H9 (cell line): ENCODE data around the gene JARID2. TPM values are rescaled to one million over a fixed set of nuclear protein-coding genes. Genes with fewer than 3 reads are reported as not detected.

Experiments used
- DNase-seq: peaks from one replicate; pipeline ENCODE4 v3.0.0-alpha.2; 2017
- H2AFZ ChIP-seq: one replicate; pipeline ENCODE4 v1.6.1; 2013; ENCODE audit warnings: mild to moderate bottlenecking, low read length, control low read depth, moderate library complexity
- H2AK5ac ChIP-seq: 2 replicates; pipeline ENCODE4 v1.6.1; 2013; ENCODE audit warnings: low read length, control low read depth, mixed read lengths; ENCODE audit not compliant: insufficient read length
- H2BK120ac ChIP-seq: one replicate; pipeline ENCODE4 v1.6.1; 2013; ENCODE audit warnings: low read depth, mild to moderate bottlenecking, low read length, control low read depth, inconsistent platforms; ENCODE audit not compliant: poor library complexity, severe bottlenecking
- H2BK12ac ChIP-seq: 2 replicates; pipeline ENCODE4 v1.6.1; 2013; ENCODE audit warnings: low read length, control low read depth, mixed read lengths, low read depth; ENCODE audit not compliant: insufficient read length
- H2BK15ac ChIP-seq: 2 replicates; pipeline ENCODE4 v1.6.1; 2013; ENCODE audit warnings: low read depth, low read length, control low read depth
- H2BK20ac ChIP-seq: one replicate; pipeline ENCODE4 v1.6.1; 2013; ENCODE audit warnings: low read depth, mild to moderate bottlenecking, low read length, control low read depth, inconsistent platforms; ENCODE audit not compliant: poor library complexity, severe bottlenecking
- H2BK5ac ChIP-seq: 2 replicates; pipeline ENCODE4 v1.6.1; 2013; ENCODE audit warnings: low read length, control low read depth, mixed read lengths; ENCODE audit not compliant: insufficient read length
- H3K14ac ChIP-seq: 2 replicates; pipeline ENCODE4 v1.6.1; 2013; ENCODE audit warnings: low read length, control low read depth; ENCODE audit not compliant: insufficient read depth
- H3K18ac ChIP-seq: 2 replicates; pipeline ENCODE4 v1.6.1; 2013; ENCODE audit warnings: low read depth, mild to moderate bottlenecking, mixed read lengths, low read length, control low read depth; ENCODE audit not compliant: insufficient read length
- H3K23ac ChIP-seq: 2 replicates; pipeline ENCODE4 v1.6.1; 2013; ENCODE audit warnings: low read length, control low read depth, mixed read lengths, low read depth; ENCODE audit not compliant: insufficient read length
- H3K23me2 ChIP-seq: 2 replicates; pipeline ENCODE4 v1.6.1; 2013; ENCODE audit warnings: low read depth, mild to moderate bottlenecking, mixed read lengths, low read length, control low read depth; ENCODE audit not compliant: insufficient read length, poor library complexity, severe bottlenecking
- H3K27ac ChIP-seq: 2 replicates; pipeline ENCODE4 v1.5.1; 2013; ENCODE audit warnings: low read length, control low read depth, mixed read lengths, low read depth; ENCODE audit not compliant: insufficient read length
- H3K27me3 ChIP-seq: 2 replicates; pipeline ENCODE4 v1.6.1; 2013; ENCODE audit warnings: low read length, control low read depth, inconsistent platforms; ENCODE audit not compliant: insufficient read depth
- H3K4ac ChIP-seq: 2 replicates; pipeline ENCODE4 v1.6.1; 2013; ENCODE audit warnings: low read depth, mild to moderate bottlenecking, control low read depth, inconsistent platforms, low read length, moderate library complexity
- H3K4me1 ChIP-seq: 2 replicates; pipeline ENCODE4 v1.6.1; 2013; ENCODE audit warnings: low read length, control low read depth, inconsistent platforms; ENCODE audit not compliant: insufficient read depth
- H3K4me2 ChIP-seq: 2 replicates; pipeline ENCODE4 v1.6.1; 2013; ENCODE audit warnings: low read length, control low read depth, mixed read lengths; ENCODE audit not compliant: insufficient read length, insufficient read depth
- H3K56ac ChIP-seq: 2 replicates; pipeline ENCODE4 v1.6.1; 2013; ENCODE audit warnings: low read depth, mild to moderate bottlenecking, mixed read lengths, low read length, control low read depth; ENCODE audit not compliant: insufficient read length
- H3K79me1 ChIP-seq: 2 replicates; pipeline ENCODE4 v1.6.1; 2013; ENCODE audit warnings: low read depth, mild to moderate bottlenecking, moderate library complexity, low read length, control low read depth, inconsistent platforms; ENCODE audit not compliant: insufficient read depth, poor library complexity, severe bottlenecking
- H3K79me2 ChIP-seq: 2 replicates; pipeline ENCODE4 v1.6.1; 2013; ENCODE audit warnings: low read length, control low read depth, inconsistent platforms; ENCODE audit not compliant: insufficient read depth
- H3K9ac ChIP-seq: 2 replicates; pipeline ENCODE4 v1.6.1; 2013; ENCODE audit warnings: low read length, control low read depth, mixed read lengths; ENCODE audit not compliant: insufficient read length; ENCODE audit errors: extremely low read depth
- H3K9me3 ChIP-seq: one replicate; pipeline ENCODE4 v1.6.1; 2013; ENCODE audit warnings: low read depth, low read length, inconsistent platforms; ENCODE audit not compliant: control insufficient read depth
- H3T11ph ChIP-seq: one replicate; pipeline ENCODE4 v1.6.1; 2013; ENCODE audit warnings: mild to moderate bottlenecking, low read length, control low read depth, inconsistent platforms
- H4K20me1 ChIP-seq: one replicate; pipeline ENCODE4 v1.6.1; 2013; ENCODE audit not compliant: control insufficient read depth, insufficient read length, insufficient read depth
- H4K5ac ChIP-seq: 2 replicates; pipeline ENCODE4 v1.6.1; 2013; ENCODE audit warnings: low read depth, mild to moderate bottlenecking, mixed read lengths, low read length, control low read depth; ENCODE audit not compliant: insufficient read length
- H4K8ac ChIP-seq: replicated peaks from 2 replicates; pipeline ENCODE4 v1.6.1; 2013; ENCODE audit warnings: low read length, control low read depth, mixed read lengths, low read depth; ENCODE audit not compliant: insufficient read length
- H4K91ac ChIP-seq: 2 replicates; pipeline ENCODE4 v1.6.1; 2013; ENCODE audit warnings: low read depth, mild to moderate bottlenecking, moderate library complexity, mixed read lengths, low read length, control low read depth; ENCODE audit not compliant: insufficient read length
- H3K27ac Mint-ChIP-seq, 3 experiments: 2 replicates in 2 of 3; 3 replicates in 1 of 3; pipeline ENCODE4 v1.8.0; 2020 to 2021; ENCODE audit warnings: mixed read lengths in 3 of 3, mild to moderate bottlenecking in 1 of 3, moderate library complexity in 1 of 3
- H3K27me3 Mint-ChIP-seq: 2 replicates; pipeline ENCODE4 v1.8.0; 2021; ENCODE audit warnings: low read depth, mild to moderate bottlenecking, moderate library complexity, mixed read lengths
- H3K36me3 Mint-ChIP-seq, 3 experiments: 2 replicates in 2 of 3; 3 replicates in 1 of 3; pipeline ENCODE4 v1.8.0; 2020 to 2021; ENCODE audit warnings: low read depth in 3 of 3, mixed read lengths in 3 of 3; ENCODE audit not compliant: insufficient read depth in 1 of 3
- H3K4me1 Mint-ChIP-seq, 2 experiments: 2 replicates each; pipeline ENCODE4 v1.8.0; 2020; ENCODE audit warnings: mixed read lengths in 2 of 2
- H3K4me3 Mint-ChIP-seq, 2 experiments: 2 replicates in 1 of 2; 3 replicates in 1 of 2; pipeline ENCODE4 v1.8.0; 2020 to 2021; ENCODE audit warnings: mild to moderate bottlenecking in 2 of 2, mixed read lengths in 2 of 2, moderate library complexity in 1 of 2
- H3K9me3 Mint-ChIP-seq, 2 experiments: 2 replicates in 1 of 2; 3 replicates in 1 of 2; pipeline ENCODE4 v1.8.0; 2020; ENCODE audit warnings: mild to moderate bottlenecking in 2 of 2, mixed read lengths in 2 of 2, moderate library complexity in 1 of 2
- CTCF ChIP-seq: fragments of 200-600 bp; sonication (generic); conservative IDR thresholded peaks from 3 replicates; pipeline ENCODE4 v1.8.0; 2021; ENCODE audit warnings: antibody characterized with exemption, mild to moderate bottlenecking
- WGBS: extraction: QIAGEN DNeasy Blood & Tissue Kit; methylation state at CpG from one replicate; pipeline ENCODE4 v1.1.7; 2013; ENCODE audit warnings: missing lambda C conversion rate, low lambda C conversion rate, mixed read lengths; ENCODE audit not compliant: insufficient read length; ENCODE audit errors: extremely low coverage; 5-methylcytosine and 5-hydroxymethylcytosine counted together
- total RNA-seq: library from RNA; stranded (reverse); gene quantifications from 2 replicates; pipeline ENCODE4 v1.2.1, GENCODE V29; 2021

Gene JARID2
- total RNA-seq, 1 experiment from 2014 or later, result 174 TPM

- no peaks in the 10 kb centered on the region for H3K79me1 ChIP-seq
- H3K9me3 ChIP-seq, result no peaks in the 10 kb centered on the region
- H3K79me2 ChIP-seq, result no peaks in the 10 kb centered on the region
- Mint-ChIP-seq H3K36me3 (no peaks in the 10 kb centered on the region), H3K4me3 (no peak overlapping the region), H3K9me3 (no peaks in the 10 kb centered on the region), H3K4me1 (peaks cover 5 to 10% of the 10 kb centered on the region in 2 experiments), H3K27me3 (no peaks in the 10 kb centered on the region), H3K27ac (no peak overlapping the region)
- H3K23me2 ChIP-seq, result no peaks in the 10 kb centered on the region
- H3K14ac ChIP-seq, result no peak overlapping the region
- DNase-seq, result no peak
- H2BK15ac ChIP-seq, result no peak overlapping the region
- TF ChIP-seq CTCF, result no peak
- H3K18ac ChIP-seq, result no peak overlapping the region
- no peak overlapping the region for H4K8ac ChIP-seq
- no peak overlapping the region for H3K9ac ChIP-seq
- no peaks in the 10 kb centered on the region; the same call in 1 of the 2 replicates for H3K4me1 ChIP-seq
- H4K5ac ChIP-seq, result no peak overlapping the region
- H3K4ac ChIP-seq, result no peak overlapping the region
- H2AFZ ChIP-seq, result no peak overlapping the region
- H3T11ph ChIP-seq, result no peak overlapping the region
- no peak overlapping the region for H3K56ac ChIP-seq
- H3K27me3 ChIP-seq, result no peaks in the 10 kb centered on the region
- H4K20me1 ChIP-seq, result no peaks in the 10 kb centered on the region
- WGBS, result no CpG with 5 or more reads among the region's 3 CpGs
- H2BK5ac ChIP-seq, result no peak overlapping the region
- H2AK5ac ChIP-seq, result no peak overlapping the region
- H3K27ac ChIP-seq, result no peak overlapping the region
- no peak overlapping the region for H2BK12ac ChIP-seq
- no peak overlapping the region for H4K91ac ChIP-seq
- no peak overlapping the region for H3K23ac ChIP-seq
- no peak overlapping the region for H2BK20ac ChIP-seq
- H2BK120ac ChIP-seq, result no peak overlapping the region
- no peak overlapping the region for H3K4me2 ChIP-seq
Measured at GRCh38 chr6:15230827-15231226, 15.0 kb upstream of the JARID2 start.
